ENCODE results near the gene ADCY4. TPM values are rescaled to one million over a fixed set of nuclear protein-coding genes. Genes with fewer than 3 reads are reported as not detected.
"Not testable (repeated sequence)": the region's sequence is repeated elsewhere in the genome, so short reads cannot be mapped to it uniquely, and the experiment has no call there.

Gene ADCY4
- total RNA-seq, 1 donor from 2014 or later: 3.3 TPM

DNA sequence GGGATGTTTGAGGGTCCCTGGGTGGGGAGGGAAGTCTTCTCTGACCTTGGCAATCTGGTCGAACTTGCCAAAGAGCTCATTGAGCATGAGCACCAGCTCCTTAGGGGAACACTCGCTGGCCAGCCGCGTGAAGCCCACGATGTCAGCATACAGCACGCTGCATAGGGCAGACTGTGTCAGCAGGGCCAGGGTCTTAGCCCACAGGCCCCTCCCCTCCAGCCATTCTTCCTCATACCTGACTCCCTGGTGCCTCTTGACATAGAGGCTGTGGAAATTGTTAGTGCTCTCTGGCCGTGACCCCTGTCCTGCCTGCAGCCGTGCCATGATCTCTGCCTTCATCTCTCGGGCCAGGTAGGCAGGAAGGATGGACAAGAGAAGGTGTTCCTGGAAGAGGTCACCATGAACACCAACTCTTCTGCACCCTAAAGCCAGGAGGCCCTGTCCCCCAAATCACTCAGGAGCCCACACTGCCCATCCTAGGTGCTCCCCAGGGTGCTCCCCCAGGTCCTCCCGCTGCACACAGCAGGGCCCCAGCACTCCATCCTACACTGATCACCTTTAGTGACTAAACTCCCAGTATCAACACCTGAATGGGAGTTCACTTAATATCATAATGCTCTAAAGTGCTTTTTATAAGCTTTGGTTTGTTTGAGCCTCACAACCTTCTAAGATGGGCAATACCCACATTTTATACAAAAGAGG is 3.7 kb downstream of the ADCY4 start:
- Mint-ChIP-seq H3K4me3 (ENCODE audit: unreplicated experiment) (no peak overlapping the region), H3K27me3 (ENCODE audit: low read depth) (peaks cover 5% of the 10 kb centered on the region), H3K27ac (ENCODE audit: unreplicated experiment) (no peak overlapping the region), H3K4me1 (ENCODE audit: low read depth) (peaks cover 31% of the 10 kb centered on the region), H3K9me3 (ENCODE audit: low read depth) (no peaks in the 10 kb centered on the region), H3K36me3 (ENCODE audit: low read depth) (no peaks in the 10 kb centered on the region)
- no peak for TF ChIP-seq CTCF (IDR thresholded peaks at IDR 0.05)
- DNase-seq (ENCODE audit: low spot score): no peak

- DNase-seq (ENCODE audit: low spot score): no peak
- no peak for TF ChIP-seq CTCF (IDR thresholded peaks at IDR 0.05)
- H3K27ac Mint-ChIP-seq (ENCODE audit: unreplicated experiment): no peak overlapping the region
- no peaks in the 10 kb centered on the region for H3K36me3 Mint-ChIP-seq (ENCODE audit: low read depth)
- H3K27me3 Mint-ChIP-seq (ENCODE audit: low read depth): peaks cover 3% of the 10 kb centered on the region
- H3K9me3 Mint-ChIP-seq (ENCODE audit: low read depth): no peaks in the 10 kb centered on the region
- peaks cover 19% of the 10 kb centered on the region for H3K4me1 Mint-ChIP-seq (ENCODE audit: low read depth)
- H3K4me3 Mint-ChIP-seq (ENCODE audit: unreplicated experiment): no peak overlapping the region
These were observed 5.1 kb downstream of the ADCY4 start for GRCh38 chr14:24329736-24330135.

DNA sequence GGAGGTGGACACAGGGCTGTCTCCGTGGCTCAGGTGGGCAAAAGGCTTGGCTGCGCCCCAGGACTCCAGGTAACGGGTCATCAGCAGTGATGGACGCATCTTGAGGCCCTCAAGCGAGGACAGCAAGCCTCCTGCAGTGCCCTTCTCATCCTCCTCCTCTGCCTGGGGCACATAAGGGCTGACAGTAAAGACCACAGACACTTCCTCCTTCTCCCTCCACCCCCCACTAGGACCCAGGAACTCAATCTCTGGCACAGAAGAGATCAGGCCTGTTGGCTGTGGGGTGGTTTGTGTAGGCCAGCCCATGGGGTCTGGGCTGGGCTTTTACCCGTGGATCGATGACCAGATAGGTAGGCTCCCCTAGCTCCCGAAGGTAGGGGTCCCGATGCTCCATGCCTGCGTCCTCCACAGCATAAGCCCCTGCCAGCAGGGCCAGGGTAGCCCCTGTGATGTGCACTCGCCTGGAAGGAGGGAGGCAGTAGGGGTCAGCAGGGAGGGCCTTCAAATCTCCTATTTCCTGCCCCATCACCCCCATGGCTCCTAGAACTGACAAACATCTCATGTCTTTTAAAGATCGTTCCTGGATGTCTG is 5.7 kb downstream of the ADCY4 start:
- no peak for DNase-seq (ENCODE audit: low spot score)
- Mint-ChIP-seq H3K27ac (ENCODE audit: unreplicated experiment) (no peak overlapping the region), H3K27me3 (ENCODE audit: low read depth) (peaks cover 3% of the 10 kb centered on the region), H3K4me3 (ENCODE audit: unreplicated experiment) (no peak overlapping the region), H3K4me1 (ENCODE audit: low read depth) (peaks cover 17% of the 10 kb centered on the region), H3K9me3 (ENCODE audit: low read depth) (no peaks in the 10 kb centered on the region), H3K36me3 (ENCODE audit: low read depth) (no peaks in the 10 kb centered on the region)
- no peak for TF ChIP-seq CTCF (IDR thresholded peaks at IDR 0.05)

GRCh38 chr14:24327914-24328313 is 7.0 kb downstream of the ADCY4 start:
- not testable (repeated sequence) for H3K27ac Mint-ChIP-seq (ENCODE audit: unreplicated experiment); H3K4me3 Mint-ChIP-seq (ENCODE audit: unreplicated experiment); DNase-seq (ENCODE audit: low spot score); H3K9me3 Mint-ChIP-seq (ENCODE audit: low read depth); H3K36me3 Mint-ChIP-seq (ENCODE audit: low read depth); H3K27me3 Mint-ChIP-seq (ENCODE audit: low read depth); H3K4me1 Mint-ChIP-seq (ENCODE audit: low read depth)
- peak; percentile 80 for TF ChIP-seq CTCF (IDR thresholded peaks at IDR 0.05)

DNA sequence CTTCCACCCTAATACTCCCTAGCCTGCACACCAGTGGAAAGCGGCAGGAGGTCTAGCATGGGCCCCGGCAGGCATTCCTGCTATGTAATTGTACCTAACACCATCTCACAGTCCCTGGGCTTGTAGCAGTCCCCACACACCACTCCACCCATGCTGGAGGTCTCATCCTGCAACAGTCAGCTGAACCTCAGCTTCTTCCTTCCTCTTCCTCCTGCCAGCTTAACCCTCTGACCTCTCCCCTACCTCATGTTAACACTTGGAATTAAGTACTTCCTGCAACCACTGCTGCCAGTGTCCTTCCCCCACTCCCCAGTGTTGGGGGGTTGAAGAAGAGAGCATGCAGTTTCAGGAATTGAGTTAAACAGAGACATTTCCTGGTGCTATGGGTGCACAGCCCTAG is 7.6 kb downstream of the ADCY4 start:
- Mint-ChIP-seq H3K9me3 (ENCODE audit: low read depth) (no peaks in the 10 kb centered on the region), H3K36me3 (ENCODE audit: low read depth) (no peaks in the 10 kb centered on the region), H3K4me3 (ENCODE audit: unreplicated experiment) (no peak overlapping the region), H3K27me3 (ENCODE audit: low read depth) (peaks cover 1% of the 10 kb centered on the region), H3K4me1 (ENCODE audit: low read depth) (peaks cover 5% of the 10 kb centered on the region), H3K27ac (ENCODE audit: unreplicated experiment) (no peak overlapping the region)
- DNase-seq (ENCODE audit: low spot score): no peak
- TF ChIP-seq CTCF (IDR thresholded peaks at IDR 0.05): no peak

All from chondrocyte (in vitro differentiated cells).